IPS-NIHi7 (cell line): ENCODE measurements around the gene ROBO1.
"Not testable (repeated sequence)": the region's sequence is repeated elsewhere in the genome, so short reads cannot be mapped to it uniquely, and the experiment has no call there.

Experiments
- DNase-seq: peaks from one replicate; pipeline ENCODE4 v3.0.0; 2012; ENCODE audit warnings: mixed read lengths; ENCODE audit errors: extremely low spot score

Gene ROBO1

DNA sequence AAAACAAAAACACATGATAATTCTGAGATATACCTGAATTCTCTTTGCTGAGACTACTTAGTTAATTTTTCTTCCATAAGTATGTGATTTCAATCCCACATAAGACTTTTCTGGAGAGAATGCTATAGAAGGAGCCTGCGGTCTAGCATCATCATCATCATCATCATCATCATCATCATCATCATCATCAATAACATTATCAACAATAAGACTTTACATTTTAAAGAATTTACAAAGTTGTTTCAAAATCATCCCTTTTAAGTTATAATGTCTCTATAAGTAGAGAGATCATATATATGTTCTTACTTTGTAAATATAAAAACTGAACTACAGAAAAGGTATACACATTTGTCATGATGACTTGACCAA is 965.3 kb downstream of the ROBO1 start:
- DNase-seq, result no peak

DNA sequence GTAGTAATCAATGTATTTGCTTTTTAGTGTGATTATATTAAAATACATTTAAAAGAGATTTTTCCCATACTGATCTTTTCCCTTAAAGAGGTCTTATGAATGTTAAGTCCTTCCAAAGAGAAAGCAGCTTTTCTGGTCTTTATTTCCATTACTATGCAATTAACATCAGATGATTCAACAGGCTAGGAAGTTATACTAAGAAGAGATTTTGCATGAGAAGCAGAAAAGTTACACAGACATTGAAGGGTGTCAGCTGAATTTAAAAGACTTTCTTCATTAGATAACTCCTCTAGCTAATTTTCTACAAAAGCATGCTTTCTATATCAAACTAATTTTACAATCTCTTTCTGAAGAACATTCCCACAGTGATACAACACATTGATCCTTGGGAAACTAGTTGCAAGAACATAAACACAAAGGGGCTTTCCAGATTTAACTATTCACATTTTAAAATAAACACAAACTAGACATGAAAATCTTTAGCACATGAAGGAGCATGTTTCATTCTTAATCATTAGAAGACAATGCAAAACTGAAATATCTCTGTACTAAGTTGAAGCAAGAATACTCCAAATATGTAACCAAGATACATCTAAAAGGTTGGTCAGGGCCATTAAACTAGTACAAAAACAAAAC is 965.8 kb downstream of the ROBO1 start:
- no peak for DNase-seq

DNA sequence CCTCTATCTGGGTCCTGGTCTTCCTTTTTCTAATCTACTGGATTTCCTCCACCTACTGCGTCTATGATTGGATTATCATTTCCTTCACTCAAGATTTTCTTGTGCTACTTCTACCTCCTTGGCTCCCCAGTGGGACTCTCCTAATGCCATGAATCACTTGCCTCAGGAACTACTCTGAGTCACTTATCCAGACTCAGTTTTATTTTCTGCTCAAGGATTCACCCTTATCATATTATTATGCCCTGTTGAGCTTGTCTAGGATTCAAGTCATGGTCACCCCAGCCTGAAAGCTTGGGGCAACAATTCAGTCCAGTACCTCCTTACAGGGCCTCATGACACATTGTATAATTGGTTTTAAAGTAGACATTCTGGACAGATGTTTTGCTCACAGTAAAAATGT is 968.1 kb downstream of the ROBO1 start:
- DNase-seq, result no peak

GRCh38 chr3:78798266-78798832 is 969.4 kb downstream of the ROBO1 start:
- DNase-seq, result no peak

GRCh38 chr3:78794431-78794830 is 973.4 kb downstream of the ROBO1 start:
- no peak for DNase-seq

GRCh38 chr3:78792733-78793132 is 975.1 kb downstream of the ROBO1 start:
- no peak for DNase-seq

GRCh38 chr3:78792212-78792611 is 975.6 kb downstream of the ROBO1 start:
- no peak for DNase-seq

GRCh38 chr3:78791753-78792152 is 976.0 kb downstream of the ROBO1 start:
- DNase-seq, result no peak

DNA sequence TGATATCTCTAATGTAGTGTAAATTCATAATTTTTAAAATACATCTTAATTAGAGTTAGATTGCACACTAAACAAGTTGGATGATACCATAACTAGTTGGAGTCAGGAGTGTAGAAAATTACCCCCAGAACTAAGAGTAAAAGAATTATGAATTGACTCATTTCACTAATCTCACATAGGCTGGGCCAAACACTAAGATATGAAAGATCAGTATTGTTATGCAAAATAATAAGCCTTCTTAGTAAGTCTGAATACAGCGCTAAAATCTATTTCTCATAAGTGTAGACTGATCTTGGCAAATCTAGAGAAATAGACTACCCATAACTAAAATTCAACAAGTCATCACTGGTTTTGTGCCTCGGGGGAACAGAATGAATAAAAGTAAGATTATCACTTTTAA is 979.0 kb downstream of the ROBO1 start:
- no peak for DNase-seq

DNA sequence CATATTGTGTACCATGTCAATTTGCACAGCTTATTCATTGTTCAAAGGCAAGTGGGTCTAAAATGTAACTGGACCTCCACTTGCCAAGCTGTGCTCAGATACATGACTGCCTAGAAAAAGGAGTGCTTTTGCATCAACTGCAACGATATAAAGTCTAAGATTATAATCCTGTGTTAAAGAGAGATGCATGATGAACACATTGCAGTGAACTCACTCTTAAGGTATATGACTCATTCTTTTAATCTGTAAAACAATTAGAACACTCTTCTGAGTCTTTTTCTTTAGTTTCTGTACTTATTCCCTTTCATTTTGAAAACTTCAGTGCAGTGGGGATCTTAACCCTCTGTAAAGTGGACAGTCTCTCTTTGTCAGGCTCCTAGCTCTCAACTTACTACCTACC is 982.8 kb downstream of the ROBO1 start:
- no peak for DNase-seq

DNA sequence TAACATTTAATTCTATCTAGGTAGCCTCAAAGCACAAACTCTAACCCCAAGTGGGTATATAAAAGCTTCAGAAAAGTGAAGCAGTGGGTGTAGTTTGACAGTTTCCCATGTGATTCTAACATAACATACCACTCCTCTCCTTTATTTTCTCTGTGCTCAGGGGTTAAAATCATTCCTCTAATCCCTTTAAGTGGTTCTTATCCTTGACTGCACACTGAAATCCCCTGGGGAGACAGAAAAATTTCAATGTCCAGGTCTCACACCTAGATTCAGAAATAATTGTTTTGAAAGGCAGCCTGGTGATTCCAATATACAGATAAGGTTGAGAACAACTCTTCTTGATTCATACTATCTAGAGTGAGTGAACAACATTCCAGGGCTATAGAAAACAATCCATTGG is 986.4 kb downstream of the ROBO1 start:
- no peak for DNase-seq

- no peak for DNase-seq
These were observed 1001.9 kb downstream of the ROBO1 start for GRCh38 chr3:78765671-78766485.

GRCh38 chr3:78764634-78765033 is 1003.2 kb downstream of the ROBO1 start:
- DNase-seq, result no peak

DNA sequence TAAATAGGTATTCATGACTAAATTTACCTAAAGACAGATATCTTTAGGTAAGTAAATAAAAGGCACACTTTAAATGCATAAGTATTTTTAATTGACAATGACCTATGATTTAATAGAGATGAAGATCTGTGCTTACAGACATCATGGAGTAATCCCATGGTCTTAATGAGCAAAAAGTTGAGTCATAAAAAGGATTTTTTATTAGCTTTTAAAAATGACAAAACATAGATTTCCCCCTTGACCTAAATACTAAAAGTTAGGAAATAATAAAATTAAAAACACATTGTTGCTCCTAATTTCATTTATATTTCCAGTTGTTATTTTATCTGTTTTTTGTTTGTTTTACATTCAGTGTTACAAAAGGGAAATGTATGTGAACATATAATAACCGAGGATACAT is 1005.7 kb downstream of the ROBO1 start:
- no peak for DNase-seq

GRCh38 chr3:78761126-78761525 is 1006.7 kb downstream of the ROBO1 start:
- no peak for DNase-seq

DNA sequence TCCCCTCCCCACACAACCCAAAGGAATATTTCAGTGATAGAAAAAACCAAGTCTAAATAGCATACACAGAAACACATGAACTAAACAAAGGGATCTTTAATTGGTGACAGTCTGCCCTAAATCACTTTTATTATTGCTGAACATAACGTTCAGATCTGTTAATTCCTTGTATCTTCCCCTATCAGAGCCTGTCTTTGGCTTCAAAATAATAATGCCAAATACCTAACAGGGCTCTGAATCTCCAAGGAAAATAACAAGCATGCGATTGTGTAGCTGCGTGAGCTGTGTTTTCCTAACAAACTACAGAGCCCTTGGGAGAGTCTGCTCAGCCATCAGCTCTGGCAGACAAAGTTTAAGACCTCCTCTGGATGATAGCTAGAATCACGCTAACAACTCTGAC is 1010.1 kb downstream of the ROBO1 start:
- DNase-seq, result no peak

GRCh38 chr3:78754066-78754743 is 1013.6 kb downstream of the ROBO1 start:
- no peak for DNase-seq

- no peak for DNase-seq
These were observed 1016.5 kb downstream of the ROBO1 start for GRCh38 chr3:78751266-78751665.

- DNase-seq, result not testable (repeated sequence)
These were observed 1017.5 kb downstream of the ROBO1 start for GRCh38 chr3:78750291-78750690.

- no peak for DNase-seq
These were observed 1018.7 kb downstream of the ROBO1 start for GRCh38 chr3:78749056-78749455.

GRCh38 chr3:78745847-78746246 is 1022.0 kb downstream of the ROBO1 start:
- DNase-seq, result no peak

GRCh38 chr3:78742491-78742890 is 1025.3 kb downstream of the ROBO1 start:
- no peak for DNase-seq

GRCh38 chr3:78742041-78742440 is 1025.8 kb downstream of the ROBO1 start:
- DNase-seq, result no peak
